ENCODE data around the gene PDGFD. TPM values are rescaled to one million over a fixed set of nuclear protein-coding genes. Genes with fewer than 3 reads are reported as not detected.
A peak's percentile ranks its signal among the peaks of the same experiment; 100 is the strongest.

PDGFD gene
- total and polyA plus RNA-seq, 12 donors: 6.0 to 17.5 (median 10.7) TPM

DNA sequence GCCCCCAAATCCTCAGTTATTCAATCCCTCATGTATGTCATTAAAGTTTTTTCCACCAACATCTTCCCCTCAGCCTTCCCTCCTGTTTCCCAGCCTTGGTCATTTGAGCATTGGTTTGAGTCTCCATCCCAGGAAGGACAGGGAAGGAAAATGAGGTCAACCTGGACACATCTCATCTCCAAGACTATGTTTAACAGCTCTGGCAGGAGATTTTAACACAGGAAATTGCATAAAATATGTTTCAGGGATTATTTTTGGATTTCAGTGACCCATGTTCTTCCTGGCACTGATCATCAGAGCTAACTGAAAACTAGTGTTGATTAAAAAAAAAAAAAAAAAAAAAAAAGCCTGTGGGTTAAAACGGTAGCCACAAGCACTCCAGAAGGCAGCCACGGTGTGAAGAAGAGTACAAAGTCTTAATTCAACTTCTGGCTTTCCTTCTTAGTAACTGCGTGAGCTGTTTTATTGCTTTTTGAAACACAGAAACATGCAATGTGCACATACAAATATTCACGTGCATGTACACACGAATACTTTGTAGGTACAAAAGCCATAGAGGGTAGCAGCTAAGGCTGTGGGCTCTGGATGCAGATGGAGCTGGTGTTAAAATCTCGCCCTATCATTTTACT is 291.9 kb downstream of the PDGFD start:
- peaks cover 0 to 21% (median 0%) of the 10 kb centered on the region in 9 donors for H3K4me1 ChIP-seq
- no peaks in the 10 kb centered on the region for H3K27me3 ChIP-seq
- WGBS, 2 donors: 64 to 82% methylated on average over 6 of the region's 6 CpGs
- DNase-seq (no peak), ATAC-seq (peak; percentile 32 to 79 (median 64))
- H3K27ac ChIP-seq: peak overlapping the region in 4 of 10 donors; percentile 17 to 39 (median 36)
- H3K36me3 ChIP-seq: no peaks in the 10 kb centered on the region
- intact Hi-C loops (cut with DNase I): loop anchor here in 1 of 10 donors (10.0 kb wide), 1 partner anchor 187 kb away; no protein-coding TSS in a partner anchor
- H3K4me3 ChIP-seq: no peak overlapping the region
- TF ChIP-seq, protein P1, sequence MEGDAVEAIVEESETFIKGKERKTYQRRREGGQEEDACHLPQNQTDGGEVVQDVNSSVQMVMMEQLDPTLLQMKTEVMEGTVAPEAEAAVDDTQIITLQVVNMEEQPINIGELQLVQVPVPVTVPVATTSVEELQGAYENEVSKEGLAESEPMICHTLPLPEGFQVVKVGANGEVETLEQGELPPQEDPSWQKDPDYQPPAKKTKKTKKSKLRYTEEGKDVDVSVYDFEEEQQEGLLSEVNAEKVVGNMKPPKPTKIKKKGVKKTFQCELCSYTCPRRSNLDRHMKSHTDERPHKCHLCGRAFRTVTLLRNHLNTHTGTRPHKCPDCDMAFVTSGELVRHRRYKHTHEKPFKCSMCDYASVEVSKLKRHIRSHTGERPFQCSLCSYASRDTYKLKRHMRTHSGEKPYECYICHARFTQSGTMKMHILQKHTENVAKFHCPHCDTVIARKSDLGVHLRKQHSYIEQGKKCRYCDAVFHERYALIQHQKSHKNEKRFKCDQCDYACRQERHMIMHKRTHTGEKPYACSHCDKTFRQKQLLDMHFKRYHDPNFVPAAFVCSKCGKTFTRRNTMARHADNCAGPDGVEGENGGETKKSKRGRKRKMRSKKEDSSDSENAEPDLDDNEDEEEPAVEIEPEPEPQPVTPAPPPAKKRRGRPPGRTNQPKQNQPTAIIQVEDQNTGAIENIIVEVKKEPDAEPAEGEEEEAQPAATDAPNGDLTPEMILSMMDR (IDR thresholded peaks at IDR 0.05): no peak
- no peaks in the 10 kb centered on the region for H3K9me3 ChIP-seq

DNA sequence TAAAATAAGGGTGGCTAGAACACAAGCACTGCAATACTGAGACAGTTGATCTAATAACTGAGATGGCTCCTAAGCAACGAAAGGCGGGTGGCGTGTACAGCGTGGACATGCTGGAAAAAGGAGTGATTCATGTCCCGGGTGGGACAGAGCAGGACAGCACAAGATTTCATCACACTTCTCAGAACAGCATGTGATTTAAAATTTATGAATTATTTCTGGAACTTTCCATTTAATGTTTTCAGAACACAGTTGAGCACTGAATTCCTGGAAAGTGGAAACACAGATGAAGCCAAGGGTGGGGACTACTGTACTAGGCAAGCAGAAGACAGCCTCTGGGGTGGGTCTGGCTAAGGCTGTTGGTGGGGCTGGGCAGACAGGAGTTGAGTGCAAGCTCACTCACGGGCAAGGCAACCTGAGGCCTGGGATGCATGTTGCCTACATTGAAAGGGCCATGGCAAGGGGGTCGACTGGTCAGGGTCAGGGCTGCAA is 293.1 kb downstream of the PDGFD start:
- 79 to 80% methylated on average over 7 of the region's 7 CpGs for WGBS, 2 donors
- H3K27ac ChIP-seq: peak overlapping the region in 5 of 10 donors; percentile 5 to 39 (median 33)
- H3K36me3 ChIP-seq: no peaks in the 10 kb centered on the region
- no peak overlapping the region for H3K4me3 ChIP-seq
- TF ChIP-seq, protein P1 (IDR thresholded peaks at IDR 0.05): no peak
- no peaks in the 10 kb centered on the region for H3K9me3 ChIP-seq
- intact Hi-C loops (cut with DNase I): loop anchor here in 1 of 10 donors (10.0 kb wide), 1 partner anchor 186 kb away; no protein-coding TSS in a partner anchor
- H3K27me3 ChIP-seq: no peaks in the 10 kb centered on the region
- DNase-seq (peak; percentile 22 to 27), ATAC-seq (peak; percentile 67 to 93 (median 86))
- H3K4me1 ChIP-seq: peaks cover 0 to 21% (median 0%) of the 10 kb centered on the region in 9 donors

DNA sequence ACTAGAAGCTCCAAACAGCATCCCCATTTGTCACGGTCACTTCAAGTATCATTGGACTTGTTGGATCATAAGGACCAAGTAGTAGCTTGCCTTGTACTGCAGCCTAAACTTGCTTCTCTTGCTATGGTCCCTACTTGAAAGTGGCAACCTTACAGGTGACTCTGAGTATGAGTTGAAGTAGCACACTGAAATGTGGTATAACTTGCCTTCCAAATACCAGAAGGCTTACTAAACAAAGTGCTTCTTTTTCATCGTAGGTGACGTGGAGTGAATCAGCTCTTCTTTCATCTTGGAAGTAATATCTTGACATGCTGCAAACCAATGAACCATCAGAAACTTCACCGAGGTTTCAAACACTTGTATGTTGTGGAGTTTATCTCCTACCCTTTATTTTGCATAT is 296.5 kb downstream of the PDGFD start:
- Histone ChIP-seq H3K4me3 (no peak overlapping the region), H3K36me3 (no peaks in the 10 kb centered on the region), H3K27ac (no peak overlapping the region), H3K9me3 (no peaks in the 10 kb centered on the region), H3K27me3 (no peaks in the 10 kb centered on the region), H3K4me1 (peaks cover 0 to 19% (median 0%) of the 10 kb centered on the region in 9 donors)
- DNase-seq: no peak
- WGBS, 2 donors: 95% methylated on average over 4 of the region's 4 CpGs
- no peak for ATAC-seq
- TF ChIP-seq, protein P1 (IDR thresholded peaks at IDR 0.05): no peak
- intact Hi-C loops (cut with DNase I): no loop called here

DNA sequence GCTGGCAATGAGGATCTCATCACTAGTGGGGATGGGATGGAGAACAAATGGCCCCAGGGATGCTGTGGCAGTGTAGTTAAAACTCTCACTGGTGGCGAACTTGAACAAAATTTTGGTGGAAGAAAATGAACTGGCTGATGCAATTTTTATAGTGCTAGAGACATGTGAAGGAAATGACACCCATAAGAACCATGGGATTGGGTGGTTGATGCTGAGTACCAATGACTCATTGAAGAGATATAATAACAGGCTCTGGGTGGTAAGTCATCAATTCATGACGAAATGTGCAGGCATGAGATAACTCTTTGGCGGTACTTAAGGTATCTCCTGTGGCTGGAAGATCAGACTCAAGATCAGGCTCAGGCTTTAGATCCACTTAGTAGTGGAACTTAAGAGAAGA is 300.4 kb downstream of the PDGFD start:
- Histone ChIP-seq H3K36me3 (no peaks in the 10 kb centered on the region), H3K9me3 (no peaks in the 10 kb centered on the region), H3K27me3 (no peaks in the 10 kb centered on the region), H3K4me3 (no peak overlapping the region), H3K27ac (no peak overlapping the region), H3K4me1 (no peaks in the 10 kb centered on the region)
- DNase-seq: no peak
- ATAC-seq: no peak
- intact Hi-C loops (cut with DNase I): no loop called here
- TF ChIP-seq, protein P1 (IDR thresholded peaks at IDR 0.05): no peak
- WGBS, 2 donors: 93 to 94% methylated on average over 3 of the region's 3 CpGs

Data from heart right ventricle (tissue), 16 donors.